Dedifferentiated amniotic fluid mesenchymal stem cell (primary cell): ENCODE data around the gene CDC6.

Source experiments
- DNase-seq: peaks from one replicate; pipeline ENCODE4 v3.0.0-alpha.2; 2016; ENCODE audit errors: extremely low spot score

The CDC6 gene

GRCh38 chr17:40352237-40352778 lies 64.6 kb downstream of the CDC6 start:
- no peak for DNase-seq

- no peak for DNase-seq
These were observed 65.2 kb downstream of the CDC6 start for GRCh38 chr17:40352779-40353394.
